ENCODE measurements around the gene ZBTB40.

Gene ZBTB40

DNA sequence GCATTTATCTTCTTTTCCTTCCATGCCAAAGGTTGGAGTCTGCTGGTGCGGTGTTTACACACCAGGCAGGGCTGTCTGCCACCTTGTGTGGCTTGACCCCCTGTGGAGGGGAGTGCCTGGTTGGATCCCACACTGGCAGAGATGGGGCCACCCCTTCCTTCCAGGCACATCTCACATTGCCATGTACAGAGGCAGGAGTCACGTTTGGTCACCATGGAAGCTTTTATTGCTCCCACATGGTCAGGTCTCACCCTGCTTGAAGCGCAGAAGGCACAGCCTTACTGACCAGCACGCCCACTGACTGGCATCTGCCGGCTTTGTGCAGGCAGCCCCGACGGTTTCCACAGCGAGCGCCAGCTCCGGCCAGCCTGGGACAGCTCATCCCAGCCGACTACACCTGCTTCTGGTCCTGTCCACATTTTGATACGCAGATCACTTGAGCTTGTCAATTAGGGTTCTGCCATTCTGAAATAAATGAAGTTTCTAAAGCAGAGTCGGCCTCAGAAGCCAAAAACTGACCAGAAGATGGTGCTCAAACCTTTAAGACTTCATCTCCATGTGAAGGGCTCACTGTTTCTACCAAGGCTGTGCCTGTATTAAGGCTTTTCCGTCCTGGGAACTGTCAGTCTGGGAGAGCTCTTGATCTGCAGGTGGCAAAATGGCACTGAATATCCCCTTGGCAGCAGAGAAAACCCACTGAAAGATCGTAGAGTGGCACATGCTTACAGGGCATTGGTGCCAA, 76.1 kb downstream of the ZBTB40 start:
- peaks cover 8% of the 10 kb centered on the region for H3K36me3 ChIP-seq (ENCODE audit: control insufficient read depth, insufficient read depth, low read length)
- WGBS, 2 experiments: 89% methylated on average over 15 of the region's 15 CpGs
- H3K27me3 ChIP-seq (ENCODE audit: control insufficient read depth, insufficient read depth, low read length, poor library complexity, severe bottlenecking): no peaks in the 10 kb centered on the region
- H3K4me3 ChIP-seq (ENCODE audit: insufficient read depth, low read depth, low read length): no peak overlapping the region
- no peak overlapping the region for H3K27ac ChIP-seq (ENCODE audit: insufficient read depth, low read depth, low read length, poor library complexity, severe bottlenecking)
- H3K4me1 ChIP-seq (ENCODE audit: control insufficient read depth, insufficient read depth, low read length): no peaks in the 10 kb centered on the region
- H3K9me3 ChIP-seq (ENCODE audit: control insufficient read depth, low read length): no peaks in the 10 kb centered on the region

DNA sequence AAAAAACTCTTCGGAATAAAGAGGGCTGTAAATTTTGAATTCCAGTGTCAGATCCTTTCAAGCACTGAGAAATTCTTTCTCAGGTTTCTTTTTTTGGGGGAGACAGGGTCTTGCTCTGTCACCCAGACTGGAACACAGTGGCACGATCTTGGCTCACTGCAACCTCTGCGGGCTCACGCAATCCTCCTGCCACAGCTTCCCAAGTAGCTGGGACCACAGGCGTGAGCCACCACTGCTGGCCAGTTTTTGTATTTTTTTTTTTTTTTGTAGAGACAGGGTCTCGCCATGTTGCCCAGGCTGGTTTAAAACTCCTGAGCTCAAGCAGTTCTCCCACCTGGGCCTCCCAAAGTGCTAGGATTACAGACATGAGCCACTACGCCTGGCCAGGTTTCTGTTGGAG, 76.8 kb downstream of the ZBTB40 start:
- Histone ChIP-seq H3K9me3 (ENCODE audit: control insufficient read depth, low read length) (no peaks in the 10 kb centered on the region), H3K4me1 (ENCODE audit: control insufficient read depth, insufficient read depth, low read length) (no peaks in the 10 kb centered on the region), H3K27ac (ENCODE audit: insufficient read depth, low read depth, low read length, poor library complexity, severe bottlenecking) (no peak overlapping the region), H3K4me3 (ENCODE audit: insufficient read depth, low read depth, low read length) (no peak overlapping the region), H3K36me3 (ENCODE audit: control insufficient read depth, insufficient read depth, low read length) (peaks cover 8% of the 10 kb centered on the region), H3K27me3 (ENCODE audit: control insufficient read depth, insufficient read depth, low read length, poor library complexity, severe bottlenecking) (no peaks in the 10 kb centered on the region)
- WGBS, 2 experiments: 91 to 93% methylated on average over 7 of the region's 7 CpGs

DNA sequence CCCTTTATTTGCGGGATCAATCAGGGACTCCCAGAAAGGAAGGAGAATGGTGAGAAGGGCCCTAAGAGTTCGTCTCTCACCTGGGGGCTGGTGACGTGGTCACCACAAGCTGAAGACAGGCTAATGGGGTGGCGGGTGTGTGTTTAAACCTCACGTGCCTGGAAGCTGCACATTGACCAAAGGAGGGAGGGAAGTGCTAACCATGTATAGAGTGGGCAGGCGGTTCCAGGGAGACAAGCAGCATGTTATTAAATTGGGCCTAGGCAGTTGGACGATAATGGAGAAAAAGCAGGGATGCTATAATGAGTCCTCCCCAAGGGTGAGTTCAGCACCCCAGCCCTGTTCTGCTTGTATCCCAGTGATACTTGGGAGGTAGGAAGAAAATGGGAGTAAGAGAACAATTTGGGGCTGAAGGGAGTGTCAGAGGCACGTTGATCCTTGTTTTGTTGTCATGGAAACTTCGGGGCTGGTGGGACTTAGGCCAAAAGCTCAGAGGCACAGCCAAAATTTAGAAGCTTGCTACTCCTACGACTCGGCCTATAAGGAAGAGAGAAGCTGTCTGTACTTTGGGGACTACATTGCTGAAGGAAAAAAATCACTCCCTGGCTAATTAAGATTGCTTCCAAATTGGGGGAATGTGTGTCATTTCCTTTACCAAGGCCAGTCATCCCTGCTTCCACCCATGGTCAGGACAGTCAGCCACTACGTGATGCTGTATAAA, 78.4 kb downstream of the ZBTB40 start:
- peak overlapping the region; percentile 12 for H3K27ac ChIP-seq (ENCODE audit: insufficient read depth, low read depth, low read length, poor library complexity, severe bottlenecking)

DNA sequence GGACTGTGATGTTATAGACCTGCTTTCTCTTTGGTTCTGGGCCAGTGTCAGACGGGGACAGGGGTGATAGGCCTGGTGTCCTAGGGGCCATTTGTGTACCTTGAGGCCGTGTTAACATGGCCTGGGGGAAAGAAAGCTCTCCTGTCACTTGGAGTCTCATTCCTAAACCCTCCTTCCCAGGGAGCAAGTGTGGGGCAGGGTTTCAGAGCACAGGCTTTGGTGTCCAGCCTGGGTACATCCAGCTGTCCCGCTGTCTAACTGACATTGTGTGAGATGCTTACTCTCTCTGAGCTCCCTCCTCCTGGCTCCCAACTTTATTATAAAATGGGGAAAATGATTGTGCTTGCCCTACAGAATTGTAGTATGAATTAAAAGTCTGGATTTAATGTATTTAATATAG, 79.1 kb downstream of the ZBTB40 start:
- H3K27me3 ChIP-seq (ENCODE audit: control insufficient read depth, insufficient read depth, low read length, poor library complexity, severe bottlenecking): no peaks in the 10 kb centered on the region
- no peaks in the 10 kb centered on the region for H3K4me1 ChIP-seq (ENCODE audit: control insufficient read depth, insufficient read depth, low read length)
- H3K36me3 ChIP-seq (ENCODE audit: control insufficient read depth, insufficient read depth, low read length): no peaks in the 10 kb centered on the region
- WGBS, 2 experiments: 82 to 83% methylated on average over 2 to 3 of the region's 3 CpGs
- H3K4me3 ChIP-seq (ENCODE audit: insufficient read depth, low read depth, low read length): no peak overlapping the region
- H3K27ac ChIP-seq (ENCODE audit: insufficient read depth, low read depth, low read length, poor library complexity, severe bottlenecking): no peak overlapping the region
- no peaks in the 10 kb centered on the region for H3K9me3 ChIP-seq (ENCODE audit: control insufficient read depth, low read length)

More for the DNA sequence above, 78.4 kb downstream of the ZBTB40 start:
- H3K4me1 ChIP-seq (ENCODE audit: control insufficient read depth, insufficient read depth, low read length): no peaks in the 10 kb centered on the region
- 91% methylated on average over 11 of the region's 12 CpGs for WGBS, 2 experiments
- no peaks in the 10 kb centered on the region for H3K36me3 ChIP-seq (ENCODE audit: control insufficient read depth, insufficient read depth, low read length)
- H3K9me3 ChIP-seq (ENCODE audit: control insufficient read depth, low read length): no peaks in the 10 kb centered on the region
- no peaks in the 10 kb centered on the region for H3K27me3 ChIP-seq (ENCODE audit: control insufficient read depth, insufficient read depth, low read length, poor library complexity, severe bottlenecking)
- no peak overlapping the region for H3K4me3 ChIP-seq (ENCODE audit: insufficient read depth, low read depth, low read length)

DNA sequence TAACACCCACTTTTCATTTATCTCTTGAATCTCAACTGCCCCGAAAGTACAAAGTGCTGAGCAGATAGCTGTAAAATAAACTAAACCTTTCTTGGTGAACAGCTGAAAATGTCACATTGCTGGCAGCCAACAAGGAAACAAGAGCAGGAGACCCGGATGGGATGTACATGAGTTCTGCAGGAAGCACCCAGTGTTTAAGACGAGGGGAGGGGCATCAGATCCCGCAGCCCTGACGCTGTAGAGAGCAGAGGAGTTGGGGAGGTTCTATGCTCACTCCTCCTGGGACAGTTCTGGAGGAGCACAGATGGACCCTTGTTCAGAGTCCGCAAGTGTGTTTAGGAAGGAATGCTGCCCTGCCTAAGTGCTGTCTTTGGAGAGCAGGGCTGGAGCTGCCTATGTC, 79.6 kb downstream of the ZBTB40 start:
- Histone ChIP-seq H3K4me3 (ENCODE audit: insufficient read depth, low read depth, low read length) (no peak overlapping the region), H3K36me3 (ENCODE audit: control insufficient read depth, insufficient read depth, low read length) (no peaks in the 10 kb centered on the region), H3K27ac (ENCODE audit: insufficient read depth, low read depth, low read length, poor library complexity, severe bottlenecking) (no peak overlapping the region), H3K27me3 (ENCODE audit: control insufficient read depth, insufficient read depth, low read length, poor library complexity, severe bottlenecking) (no peaks in the 10 kb centered on the region), H3K4me1 (ENCODE audit: control insufficient read depth, insufficient read depth, low read length) (no peaks in the 10 kb centered on the region), H3K9me3 (ENCODE audit: control insufficient read depth, low read length) (no peaks in the 10 kb centered on the region)
- WGBS, 2 experiments: 93 to 94% methylated on average over 6 of the region's 6 CpGs

DNA sequence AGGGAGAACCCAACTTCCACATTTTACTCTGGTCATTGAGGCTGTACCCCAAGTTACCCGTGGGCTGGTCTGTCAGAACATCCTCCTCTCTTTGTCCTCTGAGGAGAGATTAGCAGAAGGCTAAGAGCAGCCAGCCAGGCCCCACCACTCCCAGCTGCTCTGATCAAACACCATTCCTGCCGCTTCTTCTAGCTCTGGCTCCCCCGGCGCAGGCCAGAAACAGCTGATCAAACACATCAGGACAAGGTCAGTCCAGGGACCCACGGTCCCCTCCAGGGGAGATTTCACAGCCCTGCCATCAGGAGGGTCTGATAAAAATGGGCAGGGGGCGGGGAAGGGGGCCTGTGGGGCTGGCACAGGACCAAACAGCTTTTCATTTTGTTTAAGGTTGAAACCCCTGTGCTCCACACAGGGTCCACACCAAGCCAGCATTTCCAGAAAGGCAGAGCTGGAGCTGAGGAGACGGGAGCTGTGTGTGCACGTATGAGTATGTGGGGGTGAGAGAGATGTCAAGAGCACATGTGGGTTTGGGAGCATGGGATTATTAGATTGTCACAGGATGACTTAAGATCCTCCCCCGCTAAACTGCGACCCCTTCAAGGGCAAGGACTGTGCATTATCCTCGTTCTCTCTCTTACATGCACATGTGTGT, 81.7 kb downstream of the ZBTB40 start:
- H3K4me3 ChIP-seq (ENCODE audit: insufficient read depth, low read depth, low read length): no peak overlapping the region
- no peaks in the 10 kb centered on the region for H3K36me3 ChIP-seq (ENCODE audit: control insufficient read depth, insufficient read depth, low read length)
- no peaks in the 10 kb centered on the region for H3K9me3 ChIP-seq (ENCODE audit: control insufficient read depth, low read length)
- no peaks in the 10 kb centered on the region for H3K27me3 ChIP-seq (ENCODE audit: control insufficient read depth, insufficient read depth, low read length, poor library complexity, severe bottlenecking)
- H3K27ac ChIP-seq (ENCODE audit: insufficient read depth, low read depth, low read length, poor library complexity, severe bottlenecking): no peak overlapping the region
- WGBS, 2 experiments: 87 to 88% methylated on average over 11 of the region's 11 CpGs
- H3K4me1 ChIP-seq (ENCODE audit: control insufficient read depth, insufficient read depth, low read length): no peaks in the 10 kb centered on the region

DNA sequence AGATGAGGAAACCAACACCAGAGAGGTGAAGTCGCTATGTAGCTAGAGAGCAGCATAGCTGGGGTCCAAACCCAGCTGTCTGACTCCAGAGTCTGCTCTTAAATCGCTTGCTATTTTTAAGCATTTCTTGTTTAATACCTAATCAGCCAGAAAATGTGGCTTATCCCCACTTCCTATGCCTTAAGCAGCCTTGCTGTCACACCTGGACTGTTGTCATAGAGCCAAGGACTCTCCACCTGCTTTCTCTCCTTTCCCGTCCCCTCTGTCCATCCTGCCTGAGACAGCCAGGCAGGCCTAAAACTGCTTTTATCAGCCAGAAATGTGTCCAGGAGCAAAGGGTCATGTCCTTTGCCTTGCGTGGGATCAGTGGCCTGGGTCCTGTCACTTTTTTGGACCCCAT, 83.3 kb downstream of the ZBTB40 start:
- 89 to 96% methylated on average over 4 of the region's 4 CpGs for WGBS, 2 experiments
- H3K4me1 ChIP-seq (ENCODE audit: control insufficient read depth, insufficient read depth, low read length): no peaks in the 10 kb centered on the region
- H3K27ac ChIP-seq (ENCODE audit: insufficient read depth, low read depth, low read length, poor library complexity, severe bottlenecking): no peak overlapping the region

DNA sequence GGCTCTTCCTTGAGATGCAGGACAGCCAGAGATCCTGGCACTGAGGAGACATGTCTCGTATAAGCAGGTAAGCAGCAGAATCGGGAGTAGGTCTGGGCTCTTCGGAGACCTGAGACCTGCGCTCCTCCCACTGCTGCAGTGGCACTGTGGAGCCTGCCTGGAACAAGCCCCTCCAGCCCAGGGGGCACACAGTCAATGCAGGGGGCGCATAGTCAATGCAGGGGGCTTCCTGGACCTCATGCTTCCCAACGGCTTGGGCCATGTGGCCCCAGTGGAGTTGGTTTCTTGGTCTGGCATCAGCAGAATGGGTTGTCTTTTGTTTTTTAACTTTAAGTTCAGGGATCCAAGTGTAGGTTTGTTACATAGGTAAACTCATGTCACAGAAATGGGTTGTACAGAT, 83.7 kb downstream of the ZBTB40 start:
- H3K4me1 ChIP-seq (ENCODE audit: control insufficient read depth, insufficient read depth, low read length): no peaks in the 10 kb centered on the region
- H3K27ac ChIP-seq (ENCODE audit: insufficient read depth, low read depth, low read length, poor library complexity, severe bottlenecking): no peak overlapping the region
- no peaks in the 10 kb centered on the region for H3K9me3 ChIP-seq (ENCODE audit: control insufficient read depth, low read length)
- H3K4me3 ChIP-seq (ENCODE audit: insufficient read depth, low read depth, low read length): no peak overlapping the region
- no peaks in the 10 kb centered on the region for H3K27me3 ChIP-seq (ENCODE audit: control insufficient read depth, insufficient read depth, low read length, poor library complexity, severe bottlenecking)
- no peaks in the 10 kb centered on the region for H3K36me3 ChIP-seq (ENCODE audit: control insufficient read depth, insufficient read depth, low read length)
- WGBS, 2 experiments: 94 to 96% methylated on average over 6 of the region's 6 CpGs

More for the DNA sequence above, 83.3 kb downstream of the ZBTB40 start:
- Histone ChIP-seq H3K36me3 (ENCODE audit: control insufficient read depth, insufficient read depth, low read length) (no peaks in the 10 kb centered on the region), H3K9me3 (ENCODE audit: control insufficient read depth, low read length) (no peaks in the 10 kb centered on the region), H3K27me3 (ENCODE audit: control insufficient read depth, insufficient read depth, low read length, poor library complexity, severe bottlenecking) (no peaks in the 10 kb centered on the region), H3K4me3 (ENCODE audit: insufficient read depth, low read depth, low read length) (no peak overlapping the region)

DNA sequence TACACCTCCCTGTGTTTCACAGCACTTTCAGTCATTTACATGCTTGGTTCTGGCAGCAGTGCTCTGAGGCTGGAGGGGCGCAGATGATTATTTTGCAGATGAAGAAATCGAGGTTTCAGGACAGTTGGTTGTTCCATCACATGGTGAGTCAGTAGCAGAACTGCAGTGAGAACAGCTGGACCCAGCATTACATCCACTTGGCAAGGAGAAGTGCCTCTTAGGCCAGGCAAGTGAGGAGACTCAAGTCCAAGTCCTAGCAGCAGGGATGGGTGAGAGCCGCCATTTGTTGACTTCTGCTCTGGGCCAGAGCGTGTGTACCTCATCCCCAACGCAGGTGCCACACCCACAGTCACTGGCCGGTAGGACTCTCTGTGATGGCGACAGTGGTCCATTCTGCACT, 84.9 kb downstream of the ZBTB40 start:
- Histone ChIP-seq H3K27ac (ENCODE audit: insufficient read depth, low read depth, low read length, poor library complexity, severe bottlenecking) (no peak overlapping the region), H3K4me3 (ENCODE audit: insufficient read depth, low read depth, low read length) (no peak overlapping the region), H3K36me3 (ENCODE audit: control insufficient read depth, insufficient read depth, low read length) (no peaks in the 10 kb centered on the region), H3K27me3 (ENCODE audit: control insufficient read depth, insufficient read depth, low read length, poor library complexity, severe bottlenecking) (no peaks in the 10 kb centered on the region), H3K9me3 (ENCODE audit: control insufficient read depth, low read length) (no peaks in the 10 kb centered on the region), H3K4me1 (ENCODE audit: control insufficient read depth, insufficient read depth, low read length) (no peaks in the 10 kb centered on the region)
- 94 to 95% methylated on average over 7 of the region's 7 CpGs for WGBS, 2 experiments

DNA sequence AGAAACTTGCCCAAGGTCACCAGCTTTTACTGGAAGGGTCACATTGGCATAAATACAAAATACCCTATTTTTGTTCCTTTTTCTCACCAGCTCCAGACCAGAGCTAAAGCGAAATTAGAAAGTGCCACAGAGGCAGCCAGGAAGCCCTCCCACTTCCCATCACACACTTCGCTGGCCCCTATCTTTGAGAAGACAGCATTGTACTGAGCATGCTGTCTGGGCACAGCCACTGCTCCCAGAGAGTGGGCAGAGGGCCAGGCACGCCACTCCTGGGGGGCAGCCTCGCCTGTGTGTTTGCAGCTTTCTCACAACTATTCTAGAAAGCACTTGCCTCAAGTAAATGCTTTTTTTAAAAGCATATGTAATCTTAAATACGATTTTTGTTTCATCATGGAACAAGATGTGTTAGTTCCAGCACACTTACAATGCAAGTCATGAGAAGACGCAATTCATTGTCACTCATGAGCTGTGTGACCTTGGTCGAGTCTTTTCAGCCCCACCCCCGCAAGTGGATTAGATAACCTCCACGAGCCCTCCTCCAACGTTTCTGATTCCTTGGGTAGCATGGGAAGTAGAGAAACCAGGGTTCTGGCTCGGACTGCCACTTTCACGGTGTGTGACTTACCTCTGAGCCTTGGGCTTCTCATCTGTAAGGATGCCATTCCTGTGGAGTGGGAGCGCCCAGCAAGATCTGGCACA, 85.9 kb downstream of the ZBTB40 start:
- Histone ChIP-seq H3K4me1 (ENCODE audit: control insufficient read depth, insufficient read depth, low read length) (no peaks in the 10 kb centered on the region), H3K36me3 (ENCODE audit: control insufficient read depth, insufficient read depth, low read length) (no peaks in the 10 kb centered on the region), H3K27ac (ENCODE audit: insufficient read depth, low read depth, low read length, poor library complexity, severe bottlenecking) (no peak overlapping the region), H3K27me3 (ENCODE audit: control insufficient read depth, insufficient read depth, low read length, poor library complexity, severe bottlenecking) (no peaks in the 10 kb centered on the region), H3K9me3 (ENCODE audit: control insufficient read depth, low read length) (no peaks in the 10 kb centered on the region), H3K4me3 (ENCODE audit: insufficient read depth, low read depth, low read length) (no peak overlapping the region)
- WGBS, 2 experiments: 91 to 92% methylated on average over 13 of the region's 13 CpGs
